Esophagus (tissue), 2 donors: ENCODE measurements around the gene MCF2L2. TPM values are rescaled to one million over a fixed set of nuclear protein-coding genes. Genes with fewer than 3 reads are reported as not detected.

Source experiments
- H3K27ac ChIP-seq, 2 donors: one replicate each; pipeline ENCODE4 v1.5.1; 2013; ENCODE audit warnings: low read depth in 2 of 2, mild to moderate bottlenecking in 2 of 2, inconsistent platforms in 1 of 2, low read length in 1 of 2, moderate library complexity in 1 of 2
- H3K27me3 ChIP-seq, 2 donors: one replicate each; pipeline ENCODE4 v1.6.1; 2013; ENCODE audit warnings: low read length in 2 of 2, control low read depth in 1 of 2, mild to moderate bottlenecking in 1 of 2; ENCODE audit not compliant: insufficient read depth in 2 of 2, control insufficient read depth in 1 of 2
- H3K36me3 ChIP-seq, 2 donors: one replicate each; pipeline ENCODE4 v1.6.1; 2013; ENCODE audit warnings: low read length in 1 of 2; ENCODE audit not compliant: control insufficient read depth in 2 of 2, insufficient read depth in 2 of 2
- H3K4me1 ChIP-seq, 2 donors: one replicate each; pipeline ENCODE4 v1.6.1; 2013; ENCODE audit warnings: low read length in 1 of 2; ENCODE audit not compliant: control insufficient read depth in 2 of 2, insufficient read depth in 2 of 2
- H3K4me3 ChIP-seq, 2 donors: one replicate each; pipeline ENCODE4 v1.5.1; 2013; ENCODE audit warnings: low read length in 2 of 2, mild to moderate bottlenecking in 2 of 2, low read depth in 1 of 2, moderate library complexity in 1 of 2
- H3K9me3 ChIP-seq, 2 donors: one replicate each; pipeline ENCODE4 v1.6.1; 2013; ENCODE audit warnings: mild to moderate bottlenecking in 2 of 2, low read depth in 1 of 2, low read length in 1 of 2, moderate library complexity in 1 of 2; ENCODE audit not compliant: control insufficient read depth in 2 of 2, insufficient read depth in 1 of 2
- WGBS, 2 donors: extraction: QIAGEN DNeasy Blood & Tissue Kit; methylation state at CpG; one replicate each; pipeline ENCODE4 v1.1.7; 2013; 5-methylcytosine and 5-hydroxymethylcytosine counted together
- polyA plus RNA-seq, 2 donors: library from polyadenylated mRNA; stranded (reverse); fragments of 200-250 nt; gene quantifications; one replicate each; pipeline ENCODE4 v1.2.3, GENCODE V29; 2013
- donor health status: healthy with polysubstance abuse.
- donor health status: Bipolar disorder and iron deficiency.

MCF2L2 gene
- polyA plus RNA-seq, 2 donors = 0.21 to 0.26 TPM

GRCh38 chr3:183252973-183253527 is 175.4 kb downstream of the MCF2L2 start, which contains the start of gene B3GNT5:
TSS of gene B3GNT5 (plus strand) at chr3:183253253. CDS start at chr3:183269799, 16,546 bp downstream.
- no peaks in the 10 kb centered on the region for H3K27me3 ChIP-seq
- no peaks in the 10 kb centered on the region for H3K36me3 ChIP-seq
- no peaks in the 10 kb centered on the region for H3K9me3 ChIP-seq
- peaks cover 3 to 5% of the 10 kb centered on the region in 2 donors for H3K4me1 ChIP-seq
- H3K27ac ChIP-seq = peak within 1 kb of the TSS; percentile 94 to 95
- 1% methylated on average over 35 to 43 of the region's 43 CpGs for WGBS, 2 donors
- H3K4me3 ChIP-seq = peak within 1 kb of the TSS; percentile 87 to 100

DNA sequence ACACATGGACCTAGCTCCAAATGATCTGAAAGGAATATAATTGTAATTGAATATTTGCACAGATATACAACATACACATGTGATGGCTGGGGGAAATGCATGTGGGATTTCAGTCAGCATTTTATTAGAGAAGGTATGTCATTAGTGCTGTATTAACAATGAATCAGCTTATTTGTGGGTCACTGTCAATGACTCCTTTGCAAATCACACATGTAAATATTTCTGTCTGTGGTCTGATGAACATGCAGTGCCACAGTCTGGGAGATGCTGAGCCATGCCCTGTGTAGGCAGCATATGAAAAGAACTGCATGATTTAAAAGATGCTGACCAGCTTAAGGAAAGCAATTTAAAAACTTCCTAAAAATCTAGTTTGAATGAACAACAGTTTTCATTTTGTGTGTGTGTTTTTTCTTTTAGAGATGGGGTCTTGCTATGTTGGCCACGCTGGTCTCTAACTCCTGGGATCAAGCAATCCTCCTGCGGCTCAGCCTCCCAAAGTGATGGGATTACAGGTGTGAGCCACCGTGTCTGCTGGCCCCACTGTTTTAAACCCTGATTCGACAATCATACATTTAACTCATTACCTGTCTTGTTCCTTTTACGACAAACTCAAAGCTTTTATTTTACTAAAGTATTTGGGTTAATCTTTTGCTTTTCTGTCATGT is 176.2 kb downstream of the MCF2L2 start:
- Histone ChIP-seq H3K36me3 (no peaks in the 10 kb centered on the region), H3K27ac (peak overlapping the region in 1 of 2 donors; percentile 17), H3K4me3 (no peak overlapping the region), H3K4me1 (peaks cover 3 to 5% of the 10 kb centered on the region in 2 donors), H3K27me3 (no peaks in the 10 kb centered on the region), H3K9me3 (no peaks in the 10 kb centered on the region)
- WGBS, 2 donors = 74 to 78% methylated on average over 5 of the region's 5 CpGs

DNA sequence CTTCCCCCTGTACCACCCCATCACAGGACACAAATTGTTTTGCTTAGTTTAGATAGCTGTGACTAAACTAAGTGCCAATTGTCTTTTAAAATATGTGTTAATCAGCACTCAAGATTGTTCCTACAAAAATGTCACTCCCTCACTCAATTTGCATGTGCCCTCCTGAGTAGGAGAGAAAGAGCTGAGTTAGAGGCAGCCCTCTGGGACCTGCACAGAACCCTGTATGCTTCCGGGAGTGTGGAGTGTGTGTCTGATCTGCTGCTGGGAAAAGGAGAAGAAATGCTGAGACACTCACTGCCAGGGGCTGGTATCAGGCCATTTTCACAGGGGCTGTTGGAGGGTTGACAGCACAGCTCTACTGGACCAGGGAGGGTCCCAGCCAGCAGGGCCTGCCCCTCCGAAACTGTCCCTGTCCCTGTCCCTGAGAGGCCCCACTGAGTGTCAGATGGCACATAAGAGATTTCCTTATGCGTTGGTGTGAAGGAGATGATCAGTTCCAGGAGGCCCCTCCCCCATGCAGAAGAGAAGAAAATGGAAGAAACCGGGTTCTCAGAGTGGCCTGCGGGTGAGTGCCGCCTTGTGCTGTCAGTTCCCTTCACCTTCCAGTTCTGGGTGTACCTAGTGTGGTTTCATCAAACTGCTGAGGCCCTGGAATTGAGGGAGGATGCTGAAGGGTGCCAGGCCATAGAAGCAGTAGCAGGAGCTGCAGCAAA is 179.3 kb downstream of the MCF2L2 start:
- Histone ChIP-seq H3K27me3 (no peaks in the 10 kb centered on the region), H3K9me3 (no peaks in the 10 kb centered on the region), H3K36me3 (no peaks in the 10 kb centered on the region), H3K4me3 (no peak overlapping the region), H3K27ac (no peak overlapping the region), H3K4me1 (peaks cover 3 to 5% of the 10 kb centered on the region in 2 donors)
- 87 to 88% methylated on average over 6 of the region's 6 CpGs for WGBS, 2 donors

DNA sequence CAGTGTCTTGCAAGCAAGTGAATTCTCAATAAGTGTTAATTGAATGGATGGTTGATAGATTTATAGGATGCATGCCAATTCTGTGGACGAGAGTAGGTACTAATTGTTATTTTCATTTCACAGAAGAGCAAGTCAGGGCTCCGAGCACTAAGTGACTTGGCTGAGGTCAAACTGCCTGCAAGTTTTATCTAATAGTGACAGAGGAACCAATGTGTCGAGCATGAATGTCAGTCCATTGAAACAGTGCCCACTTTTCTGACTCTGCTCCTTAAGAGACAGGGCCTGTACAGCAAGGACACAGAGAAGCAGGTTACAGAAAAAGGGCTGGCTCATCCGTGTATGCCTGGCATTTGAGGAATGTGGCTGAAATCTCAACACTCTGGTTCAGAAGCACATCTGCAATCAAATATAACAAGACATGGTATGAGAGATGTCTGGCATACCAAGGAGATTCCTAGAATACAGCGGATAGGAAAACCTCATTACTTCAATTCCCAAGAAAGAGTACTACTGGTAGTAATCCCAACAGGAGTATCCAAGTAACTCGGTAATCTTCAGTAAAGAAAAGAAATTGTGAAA is 181.3 kb downstream of the MCF2L2 start:
- Histone ChIP-seq H3K9me3 (peaks cover 0 to 7% of the 10 kb centered on the region in 2 donors), H3K4me3 (no peak overlapping the region), H3K36me3 (no peaks in the 10 kb centered on the region), H3K4me1 (peaks cover 0 to 5% of the 10 kb centered on the region in 2 donors), H3K27ac (no peak overlapping the region), H3K27me3 (no peaks in the 10 kb centered on the region)
- WGBS, 2 donors = 84 to 88% methylated on average over 6 of the region's 6 CpGs

DNA sequence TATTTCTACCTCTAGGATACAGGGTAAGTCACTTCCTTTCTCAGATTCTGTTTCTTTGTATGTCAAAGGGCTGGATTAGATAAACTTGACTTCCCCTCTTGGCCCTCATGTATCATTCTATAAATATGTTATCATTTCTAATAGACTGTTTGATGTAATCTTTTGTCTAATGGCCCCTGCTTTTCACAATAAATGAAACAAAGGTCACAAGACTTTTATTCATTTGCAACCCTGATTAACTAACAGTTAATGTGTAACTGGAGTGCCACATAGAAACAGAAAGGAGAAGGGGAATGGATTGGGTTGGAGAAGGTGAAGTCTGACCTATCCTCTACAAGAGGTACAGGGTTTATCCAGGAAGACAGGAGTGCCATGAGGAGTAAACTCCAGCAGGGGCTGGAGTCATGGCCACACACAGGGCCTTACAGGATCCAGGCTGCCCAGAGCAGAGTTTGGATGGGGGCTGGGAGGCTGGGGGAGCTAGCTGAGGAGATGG is 183.4 kb downstream of the MCF2L2 start:
- no peaks in the 10 kb centered on the region for H3K27me3 ChIP-seq
- H3K4me3 ChIP-seq = no peak overlapping the region
- no peaks in the 10 kb centered on the region for H3K4me1 ChIP-seq
- H3K27ac ChIP-seq = no peak overlapping the region
- no peaks in the 10 kb centered on the region for H3K36me3 ChIP-seq
- peaks cover 0 to 7% of the 10 kb centered on the region in 2 donors for H3K9me3 ChIP-seq

DNA sequence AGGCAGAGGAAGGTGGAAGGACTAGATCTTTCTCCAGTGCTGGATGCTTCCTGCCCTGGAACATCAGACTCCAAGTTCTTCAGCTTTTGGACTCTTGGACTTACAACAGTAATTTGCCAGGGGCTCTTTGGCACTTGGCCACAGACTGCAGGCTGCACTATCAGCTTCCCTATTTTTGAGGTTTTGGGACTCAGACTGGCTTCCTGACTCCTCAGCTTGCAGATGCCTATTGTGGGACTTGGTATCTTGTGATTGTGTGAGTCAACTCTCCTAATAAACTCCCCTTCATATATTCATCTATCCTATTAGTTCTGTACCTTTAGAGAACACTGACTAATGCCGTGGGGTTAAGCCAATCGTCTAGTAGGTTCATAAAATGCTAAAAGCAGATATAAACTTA is 184.2 kb downstream of the MCF2L2 start:
- Histone ChIP-seq H3K27ac (no peak overlapping the region), H3K4me3 (no peak overlapping the region), H3K9me3 (peaks cover 0 to 7% of the 10 kb centered on the region in 2 donors), H3K36me3 (no peaks in the 10 kb centered on the region), H3K4me1 (no peaks in the 10 kb centered on the region), H3K27me3 (no peaks in the 10 kb centered on the region)
- WGBS, 2 donors = 77 to 84% methylated on average over 2 of the region's 2 CpGs

DNA sequence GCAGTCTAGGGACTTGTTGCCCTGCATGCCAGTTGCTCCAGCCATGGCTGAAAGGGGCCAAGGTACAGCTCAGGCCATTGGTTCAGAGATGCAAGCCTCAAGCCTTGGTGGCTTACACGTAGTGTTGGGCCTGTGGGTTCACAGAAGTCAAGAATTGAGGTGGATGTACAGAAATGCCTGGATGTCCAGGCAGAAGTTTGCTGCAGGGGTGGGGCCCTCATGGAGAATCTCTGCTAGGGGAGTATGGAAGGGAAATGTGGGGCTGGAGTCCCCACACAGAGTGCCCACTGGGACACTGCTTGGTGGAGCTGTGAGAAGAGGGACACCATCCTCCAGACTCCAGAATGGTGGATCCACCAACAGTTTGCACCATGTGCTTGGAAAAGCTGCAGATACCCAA is 186.0 kb downstream of the MCF2L2 start:
- H3K9me3 ChIP-seq = peaks cover 0 to 7% of the 10 kb centered on the region in 2 donors
- 69 to 86% methylated on average over 1 of the region's 1 CpG for WGBS, 2 donors
- no peak overlapping the region for H3K27ac ChIP-seq
- H3K27me3 ChIP-seq = no peaks in the 10 kb centered on the region
- no peaks in the 10 kb centered on the region for H3K36me3 ChIP-seq
- H3K4me1 ChIP-seq = no peaks in the 10 kb centered on the region
- no peak overlapping the region for H3K4me3 ChIP-seq

DNA sequence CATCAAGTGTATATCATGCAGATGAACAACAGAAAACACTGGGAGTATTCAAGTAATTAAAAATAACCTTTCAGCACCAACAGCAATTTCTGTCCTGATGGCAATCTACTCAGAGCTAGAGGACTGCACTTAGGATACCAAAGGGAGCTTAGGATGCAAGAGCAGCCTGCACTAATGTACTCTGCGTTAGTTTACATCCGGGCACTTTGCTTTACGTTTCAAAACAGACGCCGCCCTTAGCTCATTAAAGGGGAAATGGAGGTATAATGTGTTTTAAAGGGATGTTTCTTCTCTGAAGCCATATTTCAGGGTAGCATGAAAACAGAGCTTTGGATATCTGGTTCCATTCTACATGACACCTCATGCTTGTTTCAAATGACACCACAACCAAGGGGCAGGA is 189.4 kb downstream of the MCF2L2 start:
- Histone ChIP-seq H3K27me3 (no peaks in the 10 kb centered on the region), H3K27ac (no peak overlapping the region), H3K36me3 (no peaks in the 10 kb centered on the region), H3K4me3 (no peak overlapping the region), H3K9me3 (peaks cover 0 to 7% of the 10 kb centered on the region in 2 donors), H3K4me1 (no peaks in the 10 kb centered on the region)
- WGBS, 2 donors = 76 to 83% methylated on average over 5 of the region's 5 CpGs

DNA sequence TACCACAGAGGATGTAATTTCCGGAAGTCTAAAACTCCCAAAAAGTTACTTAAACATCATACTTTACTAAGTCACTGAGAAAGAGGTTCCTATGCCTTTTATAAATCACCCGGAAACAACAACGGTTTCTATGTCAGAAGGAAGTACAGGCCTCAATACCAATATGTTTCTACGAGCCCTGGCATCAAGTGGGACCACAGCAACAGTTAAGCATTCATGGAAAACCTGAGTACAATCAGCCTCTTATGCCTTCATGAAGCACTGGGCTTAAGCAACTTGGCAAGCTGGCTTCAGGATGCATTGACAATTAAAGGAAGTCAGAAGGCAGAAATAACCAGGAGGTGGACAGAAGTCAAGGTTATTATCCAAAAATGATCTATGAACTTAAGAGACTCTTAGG is 194.5 kb downstream of the MCF2L2 start:
- H3K27me3 ChIP-seq = no peaks in the 10 kb centered on the region
- H3K27ac ChIP-seq = no peak overlapping the region

More for the DNA sequence above, 194.5 kb downstream of the MCF2L2 start:
- no peaks in the 10 kb centered on the region for H3K4me1 ChIP-seq
- 54 to 61% methylated on average over 4 of the region's 4 CpGs for WGBS, 2 donors
- no peaks in the 10 kb centered on the region for H3K9me3 ChIP-seq
- H3K4me3 ChIP-seq = no peak overlapping the region
- H3K36me3 ChIP-seq = no peaks in the 10 kb centered on the region
